Measurements from ENCODE around the gene CLRN2.

DNA sequence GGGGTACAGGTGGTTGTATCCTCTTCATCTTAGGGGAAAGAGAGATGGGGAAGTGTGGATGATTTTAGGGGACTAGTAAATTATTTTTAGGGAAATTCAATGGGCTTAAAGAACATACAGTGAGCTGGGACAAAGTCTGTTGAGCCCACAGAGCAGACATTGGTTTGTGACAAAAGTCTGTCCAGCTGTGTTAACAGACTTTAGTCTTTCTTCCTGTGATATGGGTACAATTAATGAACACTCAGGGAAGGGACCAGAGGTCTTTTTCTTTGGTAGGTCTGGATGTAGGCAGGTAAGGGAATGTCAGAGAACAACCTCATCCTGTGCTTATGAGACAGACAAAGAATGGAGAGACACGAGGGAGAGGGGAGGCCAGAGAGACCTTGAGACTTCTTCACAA is 2.0 kb downstream of the CLRN2 start:
- TF ChIP-seq CTCF (IDR thresholded peaks at IDR 0.05; ENCODE audit: insufficient read depth, low read depth, low read length) (no peak), EZH2 (IDR thresholded peaks at IDR 0.05; ENCODE audit: insufficient read depth, low read length) (no peak)
